Osteoblast (primary cell): ENCODE results near the gene NOL4L. TPM values are rescaled to one million over a fixed set of nuclear protein-coding genes. Genes with fewer than 3 reads are reported as not detected.
A peak's percentile ranks its signal among the peaks of the same experiment; 100 is the strongest.

Experiments used
- DNase-seq: peaks from one replicate; pipeline ENCODE4 v3.0.0; 2011; ENCODE audit warnings: low spot score, mixed read lengths; ENCODE audit not compliant: insufficient read length; ENCODE audit errors: missing footprints
- H2AFZ ChIP-seq: 2 replicates; pipeline ENCODE4 v1.6.0; 2011; ENCODE audit warnings: mild to moderate bottlenecking, low read length
- H3K27ac ChIP-seq: 2 replicates; pipeline ENCODE4 v1.5.1; 2011; ENCODE audit warnings: mild to moderate bottlenecking, low read depth, low read length, moderate library complexity
- H3K27me3 ChIP-seq: 2 replicates; pipeline ENCODE4 v1.6.0; 2012; ENCODE audit warnings: mild to moderate bottlenecking, control low read depth, inconsistent platforms, low read length, moderate library complexity; ENCODE audit not compliant: insufficient read depth
- H3K36me3 ChIP-seq: 2 replicates; pipeline ENCODE4 v1.5.1; 2011; ENCODE audit warnings: mild to moderate bottlenecking, low read length, control low read depth, moderate library complexity; ENCODE audit not compliant: insufficient read depth
- H3K4me1 ChIP-seq: 2 replicates; pipeline ENCODE4 v1.5.1; 2011; ENCODE audit warnings: mild to moderate bottlenecking, low read length, control low read depth, moderate library complexity; ENCODE audit not compliant: insufficient read depth
- H3K4me2 ChIP-seq: 2 replicates; pipeline ENCODE4 v1.6.0; 2011; ENCODE audit warnings: mild to moderate bottlenecking, low read length; ENCODE audit not compliant: insufficient read depth
- H3K4me3 ChIP-seq: fragments of 200-600 bp; sonication (generic); 3 replicates; pipeline ENCODE4 v1.5.1; 2012; ENCODE audit warnings: mild to moderate bottlenecking, low read length, inconsistent platforms; ENCODE audit not compliant: insufficient read depth
- H3K79me2 ChIP-seq: 2 replicates; pipeline ENCODE4 v1.6.0; 2012; ENCODE audit warnings: mild to moderate bottlenecking, low read length, control low read depth, inconsistent platforms; ENCODE audit not compliant: insufficient read depth
- H3K9me3 ChIP-seq: 2 replicates; pipeline ENCODE4 v1.5.1; 2011; ENCODE audit warnings: low read depth, low read length, control low read depth
- H4K20me1 ChIP-seq: 2 replicates; pipeline ENCODE4 v1.6.0; 2012; ENCODE audit warnings: mild to moderate bottlenecking, low read length, control low read depth; ENCODE audit not compliant: insufficient read depth
- total RNA-seq: library from RNA; depleted of rRNA; stranded (reverse); fragments of >200 nt; gene quantifications from 2 replicates; pipeline ENCODE4 v1.2.3, GENCODE V29; 2012
- TF ChIP-seq, protein P1 (sequence below): IDR thresholded peaks from 2 replicates; pipeline ENCODE4 v1.5.1; 2011; ENCODE audit warnings: mild to moderate bottlenecking, low read depth, low read length, moderate library complexity; ENCODE audit errors: extremely low read depth

Gene NOL4L
- total RNA-seq, 1 donor: 6.2 TPM

DNA sequence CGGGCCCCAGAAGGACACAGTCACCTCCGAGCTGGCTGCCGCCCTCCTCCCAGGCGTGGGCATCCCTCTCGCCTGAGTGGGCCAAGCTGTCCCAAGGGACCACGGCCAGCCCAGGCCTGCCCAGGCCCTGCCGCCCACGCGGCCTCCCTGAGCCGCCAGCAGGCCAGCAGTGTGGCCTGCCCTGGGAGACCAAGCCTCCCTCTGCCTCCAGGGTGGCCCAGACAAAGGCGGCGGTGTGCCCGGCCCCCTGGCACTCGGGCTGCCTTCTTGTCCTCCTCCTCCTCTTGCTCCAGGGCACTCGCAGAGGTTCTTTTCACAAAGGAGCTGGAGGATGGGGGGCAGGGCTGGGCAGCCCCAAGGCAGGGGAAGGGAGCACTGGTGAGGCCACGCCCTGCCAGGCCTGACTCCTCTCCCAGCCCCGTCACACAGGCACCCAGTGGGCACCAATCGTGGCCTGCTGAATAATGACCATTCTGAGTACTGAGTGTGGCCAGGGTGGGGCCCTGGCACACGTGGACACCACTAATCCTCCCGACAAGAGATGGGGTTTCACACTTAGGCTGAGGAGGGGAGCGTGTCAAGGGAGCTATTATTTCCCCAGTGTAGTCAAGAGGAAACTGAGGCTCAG is 25.3 kb downstream of the NOL4L start:
- no peaks in the 10 kb centered on the region for H4K20me1 ChIP-seq
- H3K27me3 ChIP-seq: peaks cover 4% of the 10 kb centered on the region
- H3K9me3 ChIP-seq: no peaks in the 10 kb centered on the region
- TF ChIP-seq, protein P1, sequence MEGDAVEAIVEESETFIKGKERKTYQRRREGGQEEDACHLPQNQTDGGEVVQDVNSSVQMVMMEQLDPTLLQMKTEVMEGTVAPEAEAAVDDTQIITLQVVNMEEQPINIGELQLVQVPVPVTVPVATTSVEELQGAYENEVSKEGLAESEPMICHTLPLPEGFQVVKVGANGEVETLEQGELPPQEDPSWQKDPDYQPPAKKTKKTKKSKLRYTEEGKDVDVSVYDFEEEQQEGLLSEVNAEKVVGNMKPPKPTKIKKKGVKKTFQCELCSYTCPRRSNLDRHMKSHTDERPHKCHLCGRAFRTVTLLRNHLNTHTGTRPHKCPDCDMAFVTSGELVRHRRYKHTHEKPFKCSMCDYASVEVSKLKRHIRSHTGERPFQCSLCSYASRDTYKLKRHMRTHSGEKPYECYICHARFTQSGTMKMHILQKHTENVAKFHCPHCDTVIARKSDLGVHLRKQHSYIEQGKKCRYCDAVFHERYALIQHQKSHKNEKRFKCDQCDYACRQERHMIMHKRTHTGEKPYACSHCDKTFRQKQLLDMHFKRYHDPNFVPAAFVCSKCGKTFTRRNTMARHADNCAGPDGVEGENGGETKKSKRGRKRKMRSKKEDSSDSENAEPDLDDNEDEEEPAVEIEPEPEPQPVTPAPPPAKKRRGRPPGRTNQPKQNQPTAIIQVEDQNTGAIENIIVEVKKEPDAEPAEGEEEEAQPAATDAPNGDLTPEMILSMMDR: no peak
- no peaks in the 10 kb centered on the region for H3K79me2 ChIP-seq
- H3K4me2 ChIP-seq: no peak overlapping the region
- H3K36me3 ChIP-seq: no peaks in the 10 kb centered on the region
- peaks cover 8% of the 10 kb centered on the region for H3K4me1 ChIP-seq
- H3K27ac ChIP-seq: no peak overlapping the region
- no peak overlapping the region for H3K4me3 ChIP-seq
- peak; percentile 90 for DNase-seq
- H2AFZ ChIP-seq: no peak overlapping the region

DNA sequence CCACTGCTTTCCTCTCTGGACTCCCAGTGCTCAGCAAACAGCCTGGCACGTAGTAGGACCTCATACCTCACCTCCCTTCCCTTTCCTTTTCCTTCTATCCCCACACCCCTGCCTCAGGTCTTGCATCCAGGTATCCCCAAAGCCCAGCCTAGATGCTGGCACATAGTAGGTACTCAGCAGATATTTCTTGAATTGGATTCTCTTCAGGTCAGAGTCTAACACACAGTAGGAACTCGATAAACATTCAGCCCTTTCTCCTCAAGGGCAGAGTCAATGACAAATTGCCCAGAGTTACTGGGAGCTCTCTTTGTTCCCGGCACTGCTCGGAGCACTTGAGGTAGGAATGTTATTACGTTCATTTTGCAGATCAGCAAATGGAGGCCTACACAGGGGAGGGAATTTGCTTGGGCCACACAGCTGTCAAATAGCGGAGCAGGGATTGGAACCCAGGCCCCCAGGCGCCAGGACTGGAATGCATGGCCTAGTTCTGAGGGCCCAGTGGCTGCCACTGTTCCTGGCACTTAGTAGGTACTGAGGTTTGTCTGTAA is 25.9 kb downstream of the NOL4L start:
- peaks cover 4% of the 10 kb centered on the region for H3K27me3 ChIP-seq
- no peaks in the 10 kb centered on the region for H3K36me3 ChIP-seq
- H3K4me1 ChIP-seq: peaks cover 8% of the 10 kb centered on the region
- TF ChIP-seq, protein P1: no peak
- no peaks in the 10 kb centered on the region for H4K20me1 ChIP-seq
- H3K4me2 ChIP-seq: no peak overlapping the region
- no peak overlapping the region for H3K27ac ChIP-seq
- H2AFZ ChIP-seq: no peak overlapping the region
- H3K4me3 ChIP-seq: no peak overlapping the region
- H3K79me2 ChIP-seq: no peaks in the 10 kb centered on the region
- DNase-seq: no peak
- H3K9me3 ChIP-seq: no peaks in the 10 kb centered on the region

DNA sequence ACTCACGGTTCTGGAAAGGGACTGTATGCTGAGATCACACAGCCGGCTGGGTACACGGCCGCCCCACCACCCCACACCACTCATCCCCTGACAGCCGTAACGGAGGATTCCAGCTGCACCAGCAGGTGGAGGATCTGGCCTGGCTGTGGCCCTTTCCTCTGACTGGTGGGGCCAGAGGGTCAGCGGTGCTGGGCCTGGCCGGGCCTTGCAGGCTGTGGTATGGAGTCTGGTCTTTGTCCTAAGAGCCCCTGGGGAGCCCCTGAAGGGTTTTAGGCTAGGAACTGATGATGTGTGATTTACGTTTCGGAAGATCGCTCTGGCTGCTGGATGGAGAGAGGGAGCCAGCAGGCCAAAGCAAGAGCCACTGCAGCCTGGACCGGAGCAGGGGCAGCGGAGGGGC is 26.6 kb downstream of the NOL4L start:
- no peak for DNase-seq

DNA sequence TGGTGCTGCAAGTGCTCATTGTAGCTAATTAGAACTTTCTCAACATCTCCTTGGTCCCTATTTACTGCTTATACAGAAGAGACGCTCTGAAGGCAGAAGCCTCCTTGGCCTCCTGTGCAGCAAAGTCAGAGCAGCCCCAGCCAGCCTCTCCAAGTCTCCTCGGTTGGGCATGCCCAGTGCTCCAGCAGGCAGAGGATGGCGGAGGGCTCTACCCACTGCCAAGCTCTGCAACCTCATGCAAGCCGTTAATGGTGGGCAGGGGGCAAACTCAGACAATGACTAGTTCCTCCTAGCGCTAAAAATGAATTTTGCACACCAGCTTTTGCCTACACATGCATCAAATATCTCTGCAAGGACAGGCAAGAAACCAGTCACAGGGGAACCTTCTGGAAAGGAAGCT is 27.8 kb downstream of the NOL4L start:
- Histone ChIP-seq H2AFZ (no peak overlapping the region), H3K36me3 (no peaks in the 10 kb centered on the region), H3K4me3 (no peak overlapping the region), H3K4me2 (no peak overlapping the region), H4K20me1 (no peaks in the 10 kb centered on the region), H3K27ac (no peak overlapping the region), H3K27me3 (peaks cover 4% of the 10 kb centered on the region), H3K9me3 (no peaks in the 10 kb centered on the region), H3K79me2 (no peaks in the 10 kb centered on the region), H3K4me1 (peaks cover 8% of the 10 kb centered on the region)
- TF ChIP-seq, protein P1: no peak
- no peak for DNase-seq

More for the DNA sequence above, 26.6 kb downstream of the NOL4L start:
- Histone ChIP-seq H3K4me1 (peaks cover 8% of the 10 kb centered on the region), H3K4me3 (no peak overlapping the region), H3K27me3 (peaks cover 4% of the 10 kb centered on the region), H3K79me2 (no peaks in the 10 kb centered on the region), H4K20me1 (no peaks in the 10 kb centered on the region), H3K4me2 (no peak overlapping the region), H3K27ac (no peak overlapping the region), H3K36me3 (no peaks in the 10 kb centered on the region), H2AFZ (no peak overlapping the region), H3K9me3 (no peaks in the 10 kb centered on the region)
- TF ChIP-seq, protein P1: no peak
